Measurements from ENCODE around the gene ATOSB.

Gene ATOSB

GRCh38 chr9:35104586-35104985 lies 11.1 kb downstream of the ATOSB start:
- Histone ChIP-seq H3K27ac (ENCODE audit: low read depth, low read length) (no peak overlapping the region), H3K36me3 (ENCODE audit: insufficient read depth, low read length) (peaks cover 44% of the 10 kb centered on the region), H3K9me3 (ENCODE audit: insufficient read depth, low read depth, low read length) (no peaks in the 10 kb centered on the region), H3K9ac (ENCODE audit: low read depth, low read length) (peak overlapping the region; percentile 92; the same call in 1 of the 2 replicates), H3K27me3 (ENCODE audit: insufficient read depth, low read length) (no peaks in the 10 kb centered on the region), H3K4me3 (ENCODE audit: low read length) (no peak overlapping the region), H3K4me1 (ENCODE audit: insufficient read depth, low read length) (peaks cover 15% of the 10 kb centered on the region; the same call in 1 of the 2 replicates)
- WGBS = 87% methylated on average over 3 of the region's 4 CpGs

- Histone ChIP-seq H3K4me3 (ENCODE audit: low read length) (peak overlapping the region; percentile 83), H3K9ac (ENCODE audit: low read depth, low read length) (peak overlapping the region; percentile 92), H3K27ac (ENCODE audit: low read depth, low read length) (peak overlapping the region; percentile 86), H3K36me3 (ENCODE audit: insufficient read depth, low read length) (peaks cover 48% of the 10 kb centered on the region), H3K27me3 (ENCODE audit: insufficient read depth, low read length) (no peaks in the 10 kb centered on the region), H3K9me3 (ENCODE audit: insufficient read depth, low read depth, low read length) (no peaks in the 10 kb centered on the region), H3K4me1 (ENCODE audit: insufficient read depth, low read length) (peaks cover 15% of the 10 kb centered on the region; the same call in 1 of the 2 replicates)
- 27% methylated on average over 5 of the region's 5 CpGs for WGBS
Measured at GRCh38 chr9:35103660-35104191, 11.9 kb downstream of the ATOSB start.

GRCh38 chr9:35102769-35103659 lies 12.6 kb downstream of the ATOSB start, which contains the start of gene STOML2:
TSS of gene STOML2 (minus strand) at chr9:35103131. CDS start at chr9:35103094, 37 bp downstream.
- Histone ChIP-seq H3K9ac (ENCODE audit: low read depth, low read length) (peak within 1 kb of the TSS; percentile 92), H3K27ac (ENCODE audit: low read depth, low read length) (peak within 1 kb of the TSS; percentile 86), H3K4me3 (ENCODE audit: low read length) (peak within 1 kb of the TSS; percentile 83), H3K4me1 (ENCODE audit: insufficient read depth, low read length) (peaks cover 15% of the 10 kb centered on the region; the same call in 1 of the 2 replicates), H3K36me3 (ENCODE audit: insufficient read depth, low read length) (peaks cover 48% of the 10 kb centered on the region), H3K9me3 (ENCODE audit: insufficient read depth, low read depth, low read length) (no peaks in the 10 kb centered on the region), H3K27me3 (ENCODE audit: insufficient read depth, low read length) (no peaks in the 10 kb centered on the region)
- under 1% methylated on average over 57 of the region's 57 CpGs for WGBS

- WGBS = 7% methylated on average over 10 of the region's 10 CpGs
- peak overlapping the region; percentile 92 for H3K9ac ChIP-seq (ENCODE audit: low read depth, low read length)
- H3K27me3 ChIP-seq (ENCODE audit: insufficient read depth, low read length) = no peaks in the 10 kb centered on the region
- H3K36me3 ChIP-seq (ENCODE audit: insufficient read depth, low read length) = peaks cover 48% of the 10 kb centered on the region
- H3K4me1 ChIP-seq (ENCODE audit: insufficient read depth, low read length) = peaks cover 15% of the 10 kb centered on the region; the same call in 1 of the 2 replicates
- no peaks in the 10 kb centered on the region for H3K9me3 ChIP-seq (ENCODE audit: insufficient read depth, low read depth, low read length)
- H3K4me3 ChIP-seq (ENCODE audit: low read length) = peak overlapping the region; percentile 83
- peak overlapping the region; percentile 86 for H3K27ac ChIP-seq (ENCODE audit: low read depth, low read length)
Measured at GRCh38 chr9:35102465-35102768, 13.2 kb downstream of the ATOSB start.

- H3K27ac ChIP-seq (ENCODE audit: low read depth, low read length) = no peak overlapping the region
- H3K4me1 ChIP-seq (ENCODE audit: insufficient read depth, low read length) = peaks cover 6% of the 10 kb centered on the region; the same call in 1 of the 2 replicates
- no peaks in the 10 kb centered on the region for H3K9me3 ChIP-seq (ENCODE audit: insufficient read depth, low read depth, low read length)
- H3K9ac ChIP-seq (ENCODE audit: low read depth, low read length) = no peak overlapping the region
- H3K36me3 ChIP-seq (ENCODE audit: insufficient read depth, low read length) = peaks cover 42% of the 10 kb centered on the region
- no peak overlapping the region for H3K4me3 ChIP-seq (ENCODE audit: low read length)
- WGBS = 92% methylated on average over 3 of the region's 3 CpGs
- no peaks in the 10 kb centered on the region for H3K27me3 ChIP-seq (ENCODE audit: insufficient read depth, low read length)
Measured at GRCh38 chr9:35097573-35097972, 18.1 kb downstream of the ATOSB start.

GRCh38 chr9:35096035-35096849 lies 19.4 kb downstream of the ATOSB start, which contains the start of gene PIGO:
TSS of gene PIGO (minus strand) at chr9:35096591. CDS start at chr9:35095565, 1,026 bp downstream.
- Histone ChIP-seq H3K4me3 (ENCODE audit: low read length) (peak within 1 kb of the TSS; percentile 96), H3K36me3 (ENCODE audit: insufficient read depth, low read length) (peaks cover 48% of the 10 kb centered on the region), H3K27ac (ENCODE audit: low read depth, low read length) (peak within 1 kb of the TSS; percentile 100), H3K27me3 (ENCODE audit: insufficient read depth, low read length) (no peaks in the 10 kb centered on the region), H3K9me3 (ENCODE audit: insufficient read depth, low read depth, low read length) (no peaks in the 10 kb centered on the region), H3K4me1 (ENCODE audit: insufficient read depth, low read length) (no peaks in the 10 kb centered on the region), H3K9ac (ENCODE audit: low read depth, low read length) (peak within 1 kb of the TSS; percentile 99)
- 2% methylated on average over 53 of the region's 53 CpGs for WGBS

- 95% methylated on average over 17 of the region's 17 CpGs for WGBS
- no peaks in the 10 kb centered on the region for H3K27me3 ChIP-seq (ENCODE audit: insufficient read depth, low read length)
- no peaks in the 10 kb centered on the region for H3K4me1 ChIP-seq (ENCODE audit: insufficient read depth, low read length)
- H3K9ac ChIP-seq (ENCODE audit: low read depth, low read length) = no peak overlapping the region
- H3K36me3 ChIP-seq (ENCODE audit: insufficient read depth, low read length) = peaks cover 66% of the 10 kb centered on the region
- no peak overlapping the region for H3K4me3 ChIP-seq (ENCODE audit: low read length)
- H3K9me3 ChIP-seq (ENCODE audit: insufficient read depth, low read depth, low read length) = no peaks in the 10 kb centered on the region
- H3K27ac ChIP-seq (ENCODE audit: low read depth, low read length) = no peak overlapping the region
Measured at GRCh38 chr9:35091536-35091935, 24.1 kb downstream of the ATOSB start.

- no peaks in the 10 kb centered on the region for H3K4me1 ChIP-seq (ENCODE audit: insufficient read depth, low read length)
- peaks cover 69% of the 10 kb centered on the region for H3K36me3 ChIP-seq (ENCODE audit: insufficient read depth, low read length)
- no peak overlapping the region for H3K4me3 ChIP-seq (ENCODE audit: low read length)
- H3K9ac ChIP-seq (ENCODE audit: low read depth, low read length) = no peak overlapping the region
- no peaks in the 10 kb centered on the region for H3K27me3 ChIP-seq (ENCODE audit: insufficient read depth, low read length)
- 91% methylated on average over 2 of the region's 2 CpGs for WGBS
- no peak overlapping the region for H3K27ac ChIP-seq (ENCODE audit: low read depth, low read length)
- H3K9me3 ChIP-seq (ENCODE audit: insufficient read depth, low read depth, low read length) = no peaks in the 10 kb centered on the region
Measured at GRCh38 chr9:35089434-35089833, 26.2 kb downstream of the ATOSB start.

- 100% methylated on average over 2 of the region's 2 CpGs for WGBS
- H3K4me1 ChIP-seq (ENCODE audit: insufficient read depth, low read length) = no peaks in the 10 kb centered on the region
- no peak overlapping the region for H3K27ac ChIP-seq (ENCODE audit: low read depth, low read length)
- H3K9ac ChIP-seq (ENCODE audit: low read depth, low read length) = no peak overlapping the region
- H3K4me3 ChIP-seq (ENCODE audit: low read length) = no peak overlapping the region
- H3K27me3 ChIP-seq (ENCODE audit: insufficient read depth, low read length) = no peaks in the 10 kb centered on the region
- no peaks in the 10 kb centered on the region for H3K9me3 ChIP-seq (ENCODE audit: insufficient read depth, low read depth, low read length)
- peaks cover 29% of the 10 kb centered on the region for H3K36me3 ChIP-seq (ENCODE audit: insufficient read depth, low read length)
Measured at GRCh38 chr9:35085078-35085477, 30.6 kb downstream of the ATOSB start.

GRCh38 chr9:35079426-35080341 lies 36.0 kb downstream of the ATOSB start, which contains the start of gene FANCG:
TSS of gene FANCG (minus strand) at chr9:35079942. CDS start at chr9:35079524, 418 bp downstream.
- Histone ChIP-seq H3K9ac (ENCODE audit: low read depth, low read length) (peak within 1 kb of the TSS; percentile 96), H3K36me3 (ENCODE audit: insufficient read depth, low read length) (peaks cover 34% of the 10 kb centered on the region), H3K9me3 (ENCODE audit: insufficient read depth, low read depth, low read length) (no peaks in the 10 kb centered on the region), H3K27me3 (ENCODE audit: insufficient read depth, low read length) (no peaks in the 10 kb centered on the region), H3K4me1 (ENCODE audit: insufficient read depth, low read length) (peaks cover 6% of the 10 kb centered on the region; the same call in 1 of the 2 replicates), H3K4me3 (ENCODE audit: low read length) (peak within 1 kb of the TSS; percentile 96), H3K27ac (ENCODE audit: low read depth, low read length) (peak within 1 kb of the TSS; percentile 93)
- WGBS = under 1% methylated on average over 66 of the region's 67 CpGs
